GM12891 (cell line): ENCODE data around the gene RALB.

Experiments used
- POLR2A ChIP-seq: IDR thresholded peaks from 2 replicates; pipeline ENCODE4 v1.6.1; 2011; ENCODE audit warnings: low read depth, low read length, control low read depth
- POLR2AphosphoS5 ChIP-seq: IDR thresholded peaks from 2 replicates; pipeline ENCODE4 v1.6.1; 2011; ENCODE audit warnings: low read depth, low read length, control low read depth
- POU2F2 ChIP-seq: IDR thresholded peaks from 2 replicates; pipeline ENCODE4 v1.6.1; 2011; ENCODE audit warnings: low read depth, mild to moderate bottlenecking, control low read depth, low read length, moderate library complexity
- TAF1 ChIP-seq: IDR thresholded peaks from 2 replicates; pipeline ENCODE4 v1.6.1; 2011; ENCODE audit warnings: low read depth, low read length, control low read depth

- TF ChIP-seq POLR2A: no peak
- no peak for TF ChIP-seq POU2F2
- no peak for TF ChIP-seq TAF1
- TF ChIP-seq POLR2AphosphoS5: no peak
Observed at GRCh38 chr2:120323214-120323613, 70.6 kb downstream of the RALB start.
